ENCODE data around the gene LRCH3.
"Not testable (repeated sequence)": the region's sequence is repeated elsewhere in the genome, so short reads cannot be mapped to it uniquely, and the experiment has no call there.

DNA sequence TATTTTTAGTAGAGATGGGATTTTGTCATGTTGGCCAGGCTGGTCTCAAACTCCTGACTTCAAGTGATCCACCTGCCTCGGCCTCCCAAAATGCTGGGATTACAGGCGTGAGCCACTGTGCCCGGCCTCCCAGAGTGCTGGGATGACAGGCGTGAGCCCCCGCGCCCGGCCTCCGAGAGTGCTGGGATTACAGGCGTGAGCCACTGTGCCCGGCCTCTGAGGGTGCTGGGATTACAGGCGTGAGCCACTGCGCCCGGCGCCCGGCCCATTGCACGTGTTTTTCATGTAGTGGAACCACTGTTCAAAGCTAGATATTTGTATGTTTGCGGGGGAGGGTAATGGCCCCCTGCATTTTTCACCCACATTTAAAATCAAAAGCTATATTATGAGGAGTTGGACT lies 93.3 kb downstream of the LRCH3 start:
- TF ChIP-seq, protein P1, sequence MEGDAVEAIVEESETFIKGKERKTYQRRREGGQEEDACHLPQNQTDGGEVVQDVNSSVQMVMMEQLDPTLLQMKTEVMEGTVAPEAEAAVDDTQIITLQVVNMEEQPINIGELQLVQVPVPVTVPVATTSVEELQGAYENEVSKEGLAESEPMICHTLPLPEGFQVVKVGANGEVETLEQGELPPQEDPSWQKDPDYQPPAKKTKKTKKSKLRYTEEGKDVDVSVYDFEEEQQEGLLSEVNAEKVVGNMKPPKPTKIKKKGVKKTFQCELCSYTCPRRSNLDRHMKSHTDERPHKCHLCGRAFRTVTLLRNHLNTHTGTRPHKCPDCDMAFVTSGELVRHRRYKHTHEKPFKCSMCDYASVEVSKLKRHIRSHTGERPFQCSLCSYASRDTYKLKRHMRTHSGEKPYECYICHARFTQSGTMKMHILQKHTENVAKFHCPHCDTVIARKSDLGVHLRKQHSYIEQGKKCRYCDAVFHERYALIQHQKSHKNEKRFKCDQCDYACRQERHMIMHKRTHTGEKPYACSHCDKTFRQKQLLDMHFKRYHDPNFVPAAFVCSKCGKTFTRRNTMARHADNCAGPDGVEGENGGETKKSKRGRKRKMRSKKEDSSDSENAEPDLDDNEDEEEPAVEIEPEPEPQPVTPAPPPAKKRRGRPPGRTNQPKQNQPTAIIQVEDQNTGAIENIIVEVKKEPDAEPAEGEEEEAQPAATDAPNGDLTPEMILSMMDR (IDR thresholded peaks at IDR 0.05): not testable (repeated sequence)
- not testable (repeated sequence) for TF ChIP-seq POLR2A (IDR thresholded peaks at IDR 0.05)

All from heart left ventricle (tissue), 13 donors.